ENCODE results near the gene EML1.

The EML1 gene

DNA sequence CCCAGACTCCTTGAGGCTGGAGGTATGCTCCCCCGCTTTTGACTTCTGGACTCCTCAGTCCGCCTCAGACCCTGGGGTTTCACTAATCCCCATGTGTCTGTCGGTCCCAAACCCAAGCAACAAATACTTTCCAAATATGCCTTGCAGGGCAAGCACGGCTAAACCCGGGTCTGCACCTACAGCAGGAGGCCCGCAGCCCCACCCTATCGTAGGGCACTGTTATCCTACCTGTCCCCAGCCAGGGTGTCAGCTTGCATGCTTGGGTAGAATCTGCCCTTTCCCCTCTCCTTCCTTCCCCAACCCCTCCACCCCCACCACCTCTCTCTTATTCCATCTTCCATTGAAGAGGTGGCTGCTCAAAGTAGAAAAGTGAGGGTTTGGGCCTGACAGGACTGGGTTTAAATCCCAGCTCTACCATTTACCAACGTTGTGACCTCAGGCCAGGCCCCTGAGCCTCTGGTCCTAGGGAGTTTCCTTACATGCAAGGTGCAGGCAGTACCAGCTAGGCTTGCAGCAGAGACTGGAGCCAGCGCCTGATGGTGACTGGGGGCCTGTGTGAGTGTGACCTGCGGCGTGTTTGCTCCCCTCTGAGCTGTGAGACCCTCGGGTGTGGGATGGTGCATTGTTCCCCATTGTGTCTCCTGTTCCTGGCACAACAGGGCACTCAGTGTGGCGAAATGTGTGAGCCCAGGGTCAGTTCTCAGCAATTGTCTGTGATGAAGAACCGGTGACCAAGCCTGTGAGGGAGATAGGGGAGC lies 11.2 kb upstream of the EML1 start:
- DNase-seq: no peak

DNA sequence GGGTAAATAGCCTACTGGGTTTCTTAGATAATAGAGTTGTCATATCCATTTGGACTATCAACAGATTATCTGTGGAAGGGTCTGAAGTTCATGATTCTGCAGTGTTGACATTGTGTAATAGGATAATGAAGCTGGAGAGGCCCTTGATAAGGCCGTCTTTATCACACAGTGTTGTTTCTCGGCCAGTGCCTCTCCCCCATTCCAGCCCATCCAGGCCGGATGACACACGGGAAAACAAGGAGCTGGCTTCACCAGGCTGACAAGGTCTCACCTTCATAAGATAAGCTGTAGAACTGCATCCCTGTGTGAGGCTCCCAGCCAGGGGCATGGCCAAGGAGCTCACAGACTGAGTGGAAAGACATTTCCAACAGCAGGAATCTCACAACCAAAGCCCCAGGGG lies 8.7 kb upstream of the EML1 start:
- peak; percentile 52 for DNase-seq

DNA sequence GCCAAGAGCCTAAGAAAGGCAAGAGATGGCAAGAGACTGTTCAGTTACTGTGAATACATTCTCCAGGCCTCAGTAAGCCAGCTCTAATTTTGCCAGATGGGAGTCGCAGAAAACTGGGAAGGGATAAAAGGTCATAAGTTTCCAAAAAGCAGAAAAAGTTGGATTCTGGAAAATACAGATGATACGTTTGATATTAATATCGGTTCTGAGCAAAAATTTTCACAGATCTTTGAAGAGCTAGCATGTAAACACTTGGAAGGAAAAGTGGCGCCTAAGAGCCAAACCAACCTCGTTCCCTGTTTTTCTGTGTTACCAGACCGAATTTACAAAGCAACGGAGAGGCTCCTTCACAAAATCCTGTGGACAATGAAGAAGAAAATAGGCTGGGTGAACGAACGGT lies 7.8 kb upstream of the EML1 start:
- no peak for DNase-seq

DNA sequence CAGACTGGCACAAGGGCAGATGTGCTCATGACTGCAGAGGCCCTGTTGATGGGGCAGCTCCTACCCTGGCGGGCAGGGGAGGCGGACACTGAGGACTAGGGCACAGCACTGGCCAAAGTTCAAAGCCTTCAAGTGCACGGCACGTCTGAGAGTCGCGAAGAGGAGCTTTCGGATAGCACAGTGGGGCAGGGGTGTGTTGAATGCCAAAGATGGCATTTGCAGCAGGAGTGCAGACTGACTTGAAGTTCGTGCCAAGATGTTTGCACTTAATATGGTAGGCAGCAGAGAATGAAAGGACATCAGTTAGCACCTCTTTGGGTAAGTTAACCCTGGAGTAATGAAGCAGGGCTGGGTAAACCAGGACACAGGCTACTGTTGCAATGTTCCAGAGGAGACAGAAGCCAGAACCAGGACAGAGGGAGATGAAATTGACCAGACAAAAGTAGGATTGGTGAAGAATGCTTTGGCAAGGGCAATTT lies 6.7 kb upstream of the EML1 start:
- no peak for DNase-seq

DNA sequence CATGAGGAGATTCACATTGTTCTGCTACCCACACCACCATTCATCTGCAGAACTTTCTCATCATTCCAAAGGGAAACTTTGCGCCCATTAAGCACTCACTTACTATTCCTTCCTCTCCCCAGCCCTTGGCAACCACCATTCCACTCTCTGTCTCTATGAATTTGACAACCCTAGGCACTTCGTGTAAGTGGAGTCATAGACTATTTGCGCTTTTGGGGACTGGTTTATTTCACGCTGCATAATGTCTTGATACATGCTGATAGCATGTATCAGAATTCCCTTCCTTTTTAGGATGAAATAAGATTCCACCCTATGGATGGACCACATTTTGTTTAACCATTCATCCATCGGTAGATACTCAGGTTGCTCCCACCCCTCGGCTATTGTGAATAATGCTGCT lies 4.5 kb upstream of the EML1 start:
- no peak for DNase-seq

DNA sequence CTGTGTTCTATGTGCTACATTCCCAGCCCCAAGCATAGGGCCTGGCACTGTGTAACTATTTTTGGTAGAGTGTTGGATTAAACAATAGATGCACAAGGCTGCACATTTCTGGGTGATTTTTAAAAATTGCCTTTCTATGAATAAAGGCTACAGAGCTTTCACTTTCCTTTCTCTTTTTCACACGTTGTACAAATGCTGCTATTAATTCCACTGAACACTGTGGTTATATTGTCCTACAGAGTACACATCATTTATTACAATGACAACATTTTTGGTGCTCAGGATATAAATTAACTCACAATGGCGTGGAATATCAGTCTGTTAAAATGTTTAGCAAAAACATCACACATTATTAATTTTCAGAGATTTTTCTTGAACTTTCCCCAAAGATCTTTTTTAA lies 3.6 kb upstream of the EML1 start:
- no peak for DNase-seq

DNA sequence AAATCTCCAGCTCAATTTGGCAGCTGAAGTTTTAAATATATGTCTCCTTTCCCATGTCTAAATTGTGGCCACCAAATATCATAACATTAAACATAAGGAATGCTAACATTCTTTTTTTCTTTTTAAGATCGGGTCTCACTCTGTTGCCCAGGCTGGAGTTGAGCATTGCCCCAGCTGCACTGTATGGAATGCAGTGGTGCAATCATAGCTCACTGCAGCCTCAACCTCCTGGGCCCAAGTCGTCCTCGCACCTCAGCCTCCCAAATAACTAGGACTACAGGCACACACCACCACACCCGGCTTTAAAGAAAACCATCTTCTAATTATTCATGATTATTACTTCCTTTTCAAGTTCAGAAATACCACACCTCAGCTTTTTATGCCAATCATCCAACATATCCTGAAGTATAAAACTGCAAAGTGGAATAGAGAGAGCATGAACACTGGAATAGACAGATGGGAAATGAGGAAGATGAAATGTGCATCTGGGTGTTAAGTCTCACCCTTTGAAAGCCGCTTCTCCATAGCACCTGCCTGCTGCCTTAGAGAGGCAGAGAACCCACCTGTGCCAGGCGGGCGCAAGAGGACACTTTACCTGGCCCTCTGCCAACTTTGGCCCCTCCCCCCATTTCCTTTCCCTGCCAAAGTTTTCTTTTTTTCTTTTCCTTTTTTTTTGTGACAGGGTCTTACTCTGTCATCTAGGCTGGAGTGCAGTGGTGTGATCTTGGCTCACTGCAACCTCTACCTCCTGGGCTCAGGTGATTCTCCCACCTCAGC lies 2.8 kb upstream of the EML1 start:
- DNase-seq: peak; percentile 58

DNA sequence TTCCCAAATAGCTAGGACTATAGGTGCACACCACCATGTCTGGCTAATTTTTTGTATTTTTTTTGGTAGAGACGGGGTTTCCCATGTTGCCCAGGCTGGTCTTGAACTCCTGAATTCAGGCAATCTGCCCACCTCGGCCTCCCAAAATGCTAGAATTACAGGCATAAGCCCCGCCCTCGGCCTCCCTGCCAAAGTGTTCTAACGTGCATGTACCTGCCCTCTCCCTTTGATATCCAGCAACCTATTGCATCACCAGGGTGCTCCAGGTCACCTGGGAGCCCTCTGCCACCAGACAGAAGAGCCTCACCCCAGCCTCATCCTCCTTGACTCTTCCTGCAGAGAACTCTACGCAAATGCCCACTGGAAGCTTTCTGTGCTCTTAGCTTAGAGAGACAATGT lies 2.2 kb upstream of the EML1 start:
- DNase-seq: peak; percentile 78

DNA sequence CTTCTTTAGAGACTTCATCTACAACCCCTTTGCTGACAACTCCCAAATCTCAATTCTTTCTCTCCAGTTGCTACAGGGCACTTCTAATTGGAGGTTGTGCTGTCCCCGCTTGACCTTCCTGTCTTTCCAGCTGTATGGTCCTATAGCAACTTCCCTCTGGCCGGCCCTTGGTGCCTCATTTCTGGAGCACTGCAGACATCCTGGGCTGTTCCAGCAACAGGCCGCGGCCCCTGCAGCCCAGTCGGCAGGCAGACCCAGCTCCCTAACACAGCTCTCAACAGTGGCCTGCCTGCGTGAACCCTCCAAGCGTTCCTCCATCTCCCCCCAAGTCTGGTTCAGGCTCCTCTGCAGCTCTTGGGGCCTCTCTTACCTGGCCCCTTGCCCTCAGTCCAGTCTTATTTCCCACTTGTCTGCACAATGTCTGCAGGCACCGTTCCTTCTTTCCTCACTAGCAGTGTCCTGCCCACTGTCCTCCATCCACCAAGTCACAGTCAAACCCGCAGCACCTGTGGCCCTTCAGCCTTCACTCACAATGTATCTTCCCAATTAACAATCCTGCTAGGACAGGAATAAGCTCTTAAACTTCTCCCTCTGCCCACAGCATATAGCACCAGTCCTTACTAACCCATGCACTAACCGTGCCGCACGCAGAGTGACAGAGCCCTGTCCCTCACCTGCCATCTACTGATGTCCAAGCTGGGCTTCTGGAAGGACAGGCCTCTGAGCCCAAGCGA lies 1.6 kb upstream of the EML1 start:
- peak; percentile 46 for DNase-seq

DNA sequence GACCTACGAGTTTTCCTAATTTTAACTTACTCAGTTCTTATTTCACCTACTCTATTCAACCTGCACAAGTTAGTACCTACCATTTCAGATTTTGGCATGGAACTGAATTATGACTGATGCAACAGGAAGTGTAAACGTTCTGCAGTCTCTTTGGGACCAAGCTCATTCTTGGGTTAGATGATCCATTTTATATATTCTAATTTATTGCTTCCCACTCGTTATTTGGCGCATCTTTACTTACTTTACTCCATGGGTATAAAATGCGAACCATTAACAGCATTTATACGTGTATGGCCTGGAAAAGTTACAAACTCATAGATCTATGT lies 1.0 kb upstream of the EML1 start:
- DNase-seq: peak; percentile 46

DNA sequence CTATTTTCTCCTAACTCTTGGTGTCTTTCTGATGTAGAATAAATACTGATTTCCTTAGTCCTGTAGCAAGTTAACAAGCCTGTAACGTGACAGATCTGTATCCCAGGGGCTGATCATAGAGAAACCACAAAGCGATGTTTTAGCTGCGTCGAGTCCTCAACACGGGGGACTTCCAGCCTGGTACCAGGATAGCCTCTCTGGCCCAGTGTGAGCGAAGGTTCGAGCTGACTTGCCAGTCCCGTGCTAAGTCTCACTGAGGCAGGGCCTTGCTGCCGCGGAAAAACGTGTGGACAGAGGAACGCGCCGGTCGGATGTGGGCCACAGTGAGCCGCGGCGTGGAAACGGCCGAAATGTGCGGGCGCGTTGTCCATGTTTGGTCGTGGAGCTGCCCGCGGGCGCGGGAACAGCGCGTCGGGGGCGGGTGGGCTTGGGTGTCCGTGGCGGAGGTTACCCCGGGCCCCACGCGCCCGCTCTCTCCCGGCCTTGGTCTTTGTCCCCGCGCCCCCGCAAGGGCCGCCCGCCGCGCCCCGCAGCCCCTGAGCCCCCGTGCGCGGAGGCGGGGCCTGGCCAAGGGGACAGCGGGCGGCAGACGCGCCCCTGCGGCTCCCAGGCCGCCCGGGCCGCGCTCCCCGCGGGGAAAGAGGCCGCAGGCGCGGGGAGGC lies 531 bp upstream of the EML1 start:
- DNase-seq: peak; percentile 24

DNA sequence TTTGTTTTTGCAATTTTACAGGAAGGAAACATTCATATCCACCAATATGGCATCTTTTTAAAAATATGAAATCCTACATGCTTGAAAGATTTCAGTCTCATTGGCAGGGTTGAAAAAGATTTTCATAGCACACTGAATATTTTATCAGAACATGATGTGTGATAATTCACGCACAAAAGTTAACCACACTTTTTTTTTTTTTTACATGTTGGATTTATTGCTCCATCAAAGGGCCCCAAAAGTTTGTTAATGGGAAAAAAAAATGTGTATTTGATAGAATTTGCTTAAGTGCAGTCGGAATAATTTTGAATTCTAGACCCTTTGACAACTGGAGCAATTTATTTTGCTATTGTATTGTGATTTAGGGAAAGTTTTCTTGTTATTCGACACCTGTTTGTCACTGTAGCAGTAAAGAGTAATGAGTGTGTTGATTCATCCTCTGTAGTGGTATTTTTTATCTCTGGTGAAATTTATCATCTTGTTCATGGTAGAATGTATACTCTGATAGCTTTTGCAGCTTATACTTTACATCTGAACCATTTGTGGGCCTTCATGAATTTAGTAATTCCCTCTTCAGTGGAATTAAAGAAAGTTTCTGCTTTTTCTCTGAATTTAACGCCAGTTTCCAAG lies 1.1 kb downstream of the EML1 start:
- DNase-seq: peak; percentile 17

DNA sequence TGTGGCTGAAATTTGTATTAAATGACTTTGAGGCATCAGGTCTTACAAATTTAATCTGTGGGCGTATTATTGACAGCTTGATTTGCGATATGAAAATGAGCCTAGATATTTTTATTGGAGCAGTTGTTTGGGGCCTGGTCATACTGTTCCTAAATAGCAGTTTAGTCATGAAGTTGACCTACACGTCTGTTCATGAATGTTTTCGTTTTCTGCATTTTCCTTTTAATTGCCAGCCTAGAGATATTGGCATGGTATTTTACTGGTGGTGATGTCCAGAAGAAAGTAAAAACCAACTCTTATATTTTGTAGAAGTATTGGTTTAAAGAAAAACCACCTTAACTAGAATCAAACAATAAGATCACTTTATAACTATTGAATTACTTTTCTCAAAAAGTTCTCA lies 1.8 kb downstream of the EML1 start:
- no peak for DNase-seq

DNA sequence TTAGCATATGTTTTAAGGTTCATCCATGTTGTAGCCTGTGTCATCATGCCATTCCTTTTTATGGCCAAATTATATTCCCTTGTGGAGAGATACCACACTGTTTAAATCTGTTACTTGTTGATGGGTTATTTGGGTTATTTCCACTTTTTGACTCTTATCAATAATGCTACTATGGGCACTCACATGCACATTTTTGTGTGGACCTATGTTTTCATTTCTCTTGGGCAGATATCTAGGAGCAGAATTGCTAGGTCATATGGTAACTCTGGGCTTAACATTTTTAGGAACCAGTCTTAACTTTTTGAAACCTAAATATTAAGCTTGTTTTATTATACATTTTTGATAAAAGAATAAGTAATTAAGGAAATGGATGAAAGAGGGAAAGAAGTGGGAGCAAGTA lies 4.0 kb downstream of the EML1 start:
- no peak for DNase-seq

DNA sequence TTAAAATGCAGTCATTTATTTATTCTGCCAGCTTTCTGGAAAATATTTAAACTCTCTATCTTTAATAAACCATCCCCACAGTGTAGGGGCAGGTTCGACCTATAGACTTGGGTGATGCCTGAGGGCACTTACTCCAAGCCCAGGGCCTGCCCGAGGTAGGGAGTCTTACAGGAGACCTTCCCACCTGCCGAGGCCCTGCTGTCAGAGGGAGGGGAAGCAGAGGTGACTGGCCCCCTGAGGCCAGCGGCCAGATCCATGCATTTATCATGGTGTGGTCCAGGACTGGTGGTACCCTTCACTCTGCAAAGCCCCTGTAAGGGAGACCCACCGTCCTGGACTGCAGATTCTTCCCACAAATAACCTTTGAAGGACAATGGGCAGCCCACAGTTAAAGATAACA lies 7.6 kb downstream of the EML1 start:
- DNase-seq: no peak

DNA sequence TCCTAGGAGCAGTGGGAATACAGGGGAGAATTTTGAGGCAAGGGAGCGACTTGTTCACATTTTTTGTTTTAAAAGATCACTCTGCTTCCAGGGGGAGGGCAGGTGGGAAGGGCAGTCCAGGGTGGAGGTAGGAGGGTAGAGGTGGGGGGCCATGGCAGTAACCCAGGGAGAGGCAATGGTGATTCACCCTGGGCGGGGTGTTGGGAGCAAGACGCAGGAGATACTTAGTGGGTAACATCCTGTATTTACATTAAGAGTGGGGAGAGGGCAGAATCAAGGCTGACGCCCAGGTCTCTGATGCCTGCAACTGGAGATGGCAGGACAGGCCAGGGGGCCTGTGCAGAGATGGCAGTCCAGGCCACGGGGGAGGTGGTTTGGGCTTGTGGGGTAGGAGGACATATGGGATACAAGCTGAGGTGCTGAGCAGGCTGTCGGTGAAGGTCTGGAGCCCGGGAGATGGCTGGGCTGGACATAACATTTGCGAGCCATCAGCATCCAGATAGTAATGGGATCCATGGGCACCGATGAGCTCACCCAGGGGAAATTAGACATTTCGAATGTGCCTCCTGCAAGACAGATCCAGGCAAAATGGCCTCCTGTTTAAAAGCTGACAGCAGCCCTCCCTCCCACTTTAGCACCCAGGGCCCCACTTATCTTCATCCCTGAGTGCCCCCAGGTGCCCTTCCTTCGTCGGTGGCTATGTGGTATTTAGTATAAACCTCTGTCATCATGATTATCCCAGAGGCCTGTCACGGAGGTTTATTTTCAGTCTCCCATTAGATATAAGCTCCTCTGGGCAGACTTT lies 9.3 kb downstream of the EML1 start:
- DNase-seq: no peak

DNA sequence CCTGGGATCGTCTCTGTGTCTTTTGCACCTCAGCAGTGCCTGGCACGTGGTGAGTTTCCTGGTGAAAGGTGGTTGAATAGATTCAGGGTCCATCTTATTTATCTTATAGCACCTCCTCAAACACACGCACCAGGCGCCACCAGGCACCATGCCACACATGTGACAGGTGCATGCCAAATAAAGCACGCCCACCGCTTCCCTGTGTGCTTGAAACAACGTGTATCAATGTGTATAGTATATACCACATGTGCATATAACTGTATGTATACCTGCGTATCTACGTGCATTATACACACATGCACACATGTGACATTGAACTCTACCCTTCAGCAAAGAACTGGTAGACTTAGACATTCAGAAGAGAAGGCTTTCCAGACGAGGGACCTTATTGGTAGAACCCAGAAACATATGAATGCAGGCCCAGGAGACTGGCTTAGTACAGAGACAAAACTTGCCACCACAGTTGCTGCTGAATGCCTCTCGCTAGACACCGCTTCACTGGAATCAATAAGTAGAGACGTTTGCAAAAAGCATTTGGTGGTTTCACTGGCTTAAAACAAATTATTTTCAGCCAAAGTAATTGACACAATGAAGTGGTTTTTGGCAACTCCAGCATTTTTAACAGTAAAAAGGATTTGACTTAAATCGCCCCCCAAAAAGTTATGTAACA lies 10.0 kb downstream of the EML1 start:
- no peak for DNase-seq

DNA sequence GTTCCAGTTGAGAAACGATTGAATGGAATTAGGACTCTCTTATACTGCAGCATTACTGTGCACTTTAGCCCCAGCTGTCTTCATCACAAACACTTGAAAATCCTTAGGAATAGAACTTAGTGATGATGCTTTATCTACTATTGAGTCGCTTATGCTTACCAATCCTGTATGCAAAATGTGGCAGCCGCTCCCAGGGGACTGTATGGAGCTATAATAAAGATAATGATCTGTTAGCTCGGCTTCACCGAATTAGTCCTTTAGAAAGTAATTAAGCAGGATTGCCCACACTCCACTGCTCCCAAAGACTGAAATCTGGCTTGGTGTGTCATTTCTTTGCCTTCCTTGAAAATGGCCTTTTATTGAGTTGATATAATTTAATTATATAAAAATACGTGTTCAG lies 10.6 kb downstream of the EML1 start:
- DNase-seq: no peak

DNA sequence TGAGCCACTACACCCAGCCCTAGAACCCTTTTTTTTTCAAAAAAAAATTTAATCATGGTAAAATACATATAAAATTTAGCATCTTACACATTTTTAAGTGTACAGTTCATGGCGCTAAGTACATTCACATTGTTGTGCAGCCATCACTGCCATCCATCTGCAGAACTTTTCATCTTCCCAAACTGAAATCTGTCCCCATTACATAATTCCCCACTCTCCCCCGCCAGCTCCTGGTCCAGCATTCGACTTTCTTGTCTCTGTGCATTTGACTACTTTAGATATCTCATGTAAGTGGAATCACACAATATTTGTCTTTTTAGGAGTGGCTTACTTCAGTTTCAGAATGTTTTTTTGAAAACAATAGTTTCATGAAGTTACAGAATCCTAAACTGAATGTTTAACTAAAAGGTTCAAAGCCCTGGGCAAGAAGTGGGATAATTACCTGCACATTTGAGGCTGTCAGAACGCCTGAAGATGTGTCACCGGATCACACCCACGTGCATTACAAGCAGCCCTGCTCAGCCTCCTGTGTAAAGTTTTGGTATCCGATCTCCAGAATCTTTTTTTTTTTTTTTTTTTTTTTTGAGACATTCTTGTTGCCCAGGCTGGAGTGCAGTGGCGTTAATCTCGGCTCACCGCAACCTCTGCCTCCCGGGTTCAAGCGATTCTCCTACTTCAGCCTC lies 12.7 kb downstream of the EML1 start:
- DNase-seq: no peak

DNA sequence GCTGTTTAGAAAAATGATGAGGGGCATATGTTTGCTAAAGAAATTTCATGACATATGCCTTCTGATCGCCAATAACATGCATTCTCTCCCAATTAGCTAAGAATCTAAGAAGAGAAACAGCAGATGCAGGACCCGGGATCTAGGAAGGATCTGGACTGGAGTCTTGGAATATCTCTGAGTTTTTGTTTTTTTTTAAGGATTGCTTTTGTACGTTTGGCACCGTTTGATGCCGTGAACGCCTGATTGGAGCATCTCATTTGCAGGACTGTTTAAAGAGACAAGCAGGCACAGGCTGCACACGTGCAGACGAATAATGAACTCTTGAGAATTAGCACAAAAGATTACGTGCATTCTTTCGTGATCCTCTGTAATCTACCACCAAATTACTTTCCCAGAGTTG lies 13.6 kb downstream of the EML1 start:
- DNase-seq: no peak

All from NCI-H510A treated with DMSO at 0.1 percent for 48 hours (cell line).